Panc1 (cell line): ENCODE measurements around the gene NR1I2. TPM values are rescaled to one million over a fixed set of nuclear protein-coding genes. Genes with fewer than 3 reads are reported as not detected.

Experiments
- ATAC-seq: fragments of 200-7000 bp; cut with Tn5 transposase; 2 replicates; pipeline ENCODE4 v1.9.1; 2020; ENCODE audit warnings: mild to moderate bottlenecking, moderate library complexity
- BruUV-seq: library from RNA; stranded (reverse); fragments of 400-500 nt; replicated peaks from 2 replicates; lab custom pipeline; 2021; lab: Mats Ljungman, UMichigan
- CTCF ChIA-PET: fragments of 300-600 bp; sonication (Branson Sonifier 250); formaldehyde crosslinking; loops from one replicate; lab custom pipeline; 2022; ENCODE audit warnings: antibody characterized with exemption; lab: Charles Lee
- POLR2A ChIA-PET: fragments of 300-600 bp; sonication (Branson Sonifier 250); formaldehyde crosslinking; loops from one replicate; lab custom pipeline; 2022; ENCODE audit warnings: antibody characterized with exemption; lab: Charles Lee
- DNase-seq: peaks from one replicate; pipeline ENCODE4 v3.0.0-alpha.2; 2010; ENCODE audit warnings: low read depth, low spot score
- H3K27ac ChIP-seq: 2 replicates; pipeline ENCODE4 v1.5.1; 2011; ENCODE audit warnings: mild to moderate bottlenecking, low read length, inconsistent platforms
- H3K27me3 ChIP-seq: fragments of 200-500 bp; sonication (Bioruptor generic); 2 replicates; pipeline ENCODE4 v1.6.0; 2014; ENCODE audit warnings: low read length, inconsistent platforms; ENCODE audit not compliant: control insufficient read depth, insufficient read depth
- H3K36me3 ChIP-seq: fragments of 200-500 bp; sonication (Bioruptor generic); 2 replicates; pipeline ENCODE4 v1.5.1; 2014; ENCODE audit warnings: inconsistent platforms, mild to moderate bottlenecking, low read length, moderate library complexity; ENCODE audit not compliant: control insufficient read depth, insufficient read depth
- H3K4me1 ChIP-seq: 2 replicates; pipeline ENCODE4 v1.5.1; 2011; ENCODE audit warnings: inconsistent platforms, mild to moderate bottlenecking, low read length, moderate library complexity; ENCODE audit not compliant: control insufficient read depth, insufficient read depth
- H3K4me3 ChIP-seq, 2 experiments: 2 replicates each; pipeline ENCODE4 v1.5.1; 2011 to 2012; ENCODE audit warnings: low read depth in 2 of 2, low read length in 2 of 2, mild to moderate bottlenecking in 2 of 2, inconsistent platforms in 1 of 2, moderate library complexity in 1 of 2
- H3K9me3 ChIP-seq: fragments of 200-500 bp; sonication (Bioruptor generic); 2 replicates; pipeline ENCODE4 v1.5.1; 2014; ENCODE audit warnings: low read depth, mild to moderate bottlenecking, inconsistent platforms, low read length, moderate library complexity; ENCODE audit not compliant: control insufficient read depth, insufficient read depth
- POLR2AphosphoS5 ChIP-seq: IDR thresholded peaks from 2 replicates; pipeline ENCODE4 v1.6.1; 2012; ENCODE audit warnings: mild to moderate bottlenecking, low read depth, low read length, moderate library complexity
- REST ChIP-seq, 2 experiments: IDR thresholded peaks; 2 replicates each; pipeline ENCODE4 v1.6.1; 2011 to 2012; ENCODE audit warnings: low read depth in 2 of 2, control low read depth in 1 of 2, low read length in 1 of 2, mild to moderate bottlenecking in 1 of 2, moderate library complexity in 1 of 2; ENCODE audit not compliant: insufficient read depth in 1 of 2
- SIN3A ChIP-seq: IDR thresholded peaks from 2 replicates; pipeline ENCODE4 v1.6.1; 2012; ENCODE audit warnings: low read depth, mild to moderate bottlenecking, low read length, moderate library complexity, borderline replicate concordance; ENCODE audit not compliant: insufficient read depth
- TCF7L2 ChIP-seq: IDR thresholded peaks from 2 replicates; pipeline ENCODE4 v1.6.1; 2011; ENCODE audit warnings: mild to moderate bottlenecking, low read depth, low read length, inconsistent platforms
- in situ Hi-C: cut with HindIII; loops from 2 replicates; pipeline ENCODE4 v1.10.0; 2016; ENCODE audit warnings: low sequenced_read_pairs, low pct_unique_long_range_greater_than_20kb
- intact Hi-C: fragments of 100-400 bp; cut with micrococcal nuclease; formaldehyde crosslinking; loops from one replicate; pipeline ENCODE4 v1.10.0; 2022; ENCODE audit not compliant: unreplicated experiment
- total RNA-seq: library from RNA; stranded (reverse); gene quantifications from one replicate; pipeline ENCODE4 v1.2.1, GENCODE V29; 2021; ENCODE audit not compliant: unreplicated experiment
- TF ChIP-seq, protein P1 (sequence below): fragments of 450-650 bp; IDR thresholded peaks from 2 replicates; pipeline ENCODE4 v1.5.1; 2017; ENCODE audit warnings: mild to moderate bottlenecking

The NR1I2 gene
- total RNA-seq, 1 experiment from 2014 or later = not detected

DNA sequence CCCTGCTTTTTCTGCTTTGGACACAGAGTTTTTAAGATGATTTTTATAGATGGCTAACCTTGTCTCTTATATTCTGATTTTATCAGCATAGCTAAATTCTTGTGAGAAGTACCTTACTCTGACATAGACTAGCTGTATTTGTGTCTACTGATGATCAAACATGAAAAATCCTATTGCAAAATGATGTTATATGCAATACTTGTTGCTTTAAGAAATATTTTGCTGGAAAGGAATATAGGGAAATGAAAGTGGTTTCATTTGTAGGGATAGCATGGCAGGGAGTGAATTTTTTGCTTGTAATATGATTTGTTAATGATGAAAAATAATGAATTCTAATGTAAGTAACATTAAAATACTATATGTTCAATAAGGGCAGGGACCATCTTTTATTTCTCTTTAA, 43.2 kb upstream of the NR1I2 start:
- DNase-seq = no peak
- intact Hi-C loops = no loop called here
- POLR2A ChIA-PET = no interaction called here

GRCh38 chr3:119741657-119742590, 40.0 kb upstream of the NR1I2 start:
- DNase-seq (no peak), ATAC-seq (no peak)
- TF ChIP-seq, protein P1, sequence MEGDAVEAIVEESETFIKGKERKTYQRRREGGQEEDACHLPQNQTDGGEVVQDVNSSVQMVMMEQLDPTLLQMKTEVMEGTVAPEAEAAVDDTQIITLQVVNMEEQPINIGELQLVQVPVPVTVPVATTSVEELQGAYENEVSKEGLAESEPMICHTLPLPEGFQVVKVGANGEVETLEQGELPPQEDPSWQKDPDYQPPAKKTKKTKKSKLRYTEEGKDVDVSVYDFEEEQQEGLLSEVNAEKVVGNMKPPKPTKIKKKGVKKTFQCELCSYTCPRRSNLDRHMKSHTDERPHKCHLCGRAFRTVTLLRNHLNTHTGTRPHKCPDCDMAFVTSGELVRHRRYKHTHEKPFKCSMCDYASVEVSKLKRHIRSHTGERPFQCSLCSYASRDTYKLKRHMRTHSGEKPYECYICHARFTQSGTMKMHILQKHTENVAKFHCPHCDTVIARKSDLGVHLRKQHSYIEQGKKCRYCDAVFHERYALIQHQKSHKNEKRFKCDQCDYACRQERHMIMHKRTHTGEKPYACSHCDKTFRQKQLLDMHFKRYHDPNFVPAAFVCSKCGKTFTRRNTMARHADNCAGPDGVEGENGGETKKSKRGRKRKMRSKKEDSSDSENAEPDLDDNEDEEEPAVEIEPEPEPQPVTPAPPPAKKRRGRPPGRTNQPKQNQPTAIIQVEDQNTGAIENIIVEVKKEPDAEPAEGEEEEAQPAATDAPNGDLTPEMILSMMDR = no peak
- TF ChIP-seq REST (IDR thresholded peaks at IDR 0.05; ENCODE audit: insufficient read depth in 1 of 2, low read depth in 2 of 2, low read length in 1 of 2) (no peak), POLR2AphosphoS5 (no peak), TCF7L2 (no peak), SIN3A (no peak)
- intact Hi-C loops = no loop called here
- no peaks in the 10 kb centered on the region for H3K36me3 ChIP-seq
- no peaks in the 10 kb centered on the region for H3K4me1 ChIP-seq
- H3K27me3 ChIP-seq = no peaks in the 10 kb centered on the region; the same call in 1 of the 2 replicates
- ChIA-PET CTCF (no interaction called here), POLR2A (no interaction called here)
- H3K4me3 ChIP-seq = no peak overlapping the region
- in situ Hi-C loops = no loop called here
- no TSS peak for BruUV-seq
- H3K9me3 ChIP-seq = no peaks in the 10 kb centered on the region
- H3K27ac ChIP-seq = no peak overlapping the region

More for the DNA sequence above, 43.2 kb upstream of the NR1I2 start:
- H3K27ac ChIP-seq = no peak overlapping the region
- H3K4me1 ChIP-seq = no peaks in the 10 kb centered on the region
- TF ChIP-seq TCF7L2 (no peak), POLR2AphosphoS5 (no peak), REST (IDR thresholded peaks at IDR 0.05; ENCODE audit: insufficient read depth in 1 of 2, low read depth in 2 of 2, low read length in 1 of 2) (no peak), SIN3A (no peak)
- TF ChIP-seq, protein P1 = no peak
- H3K27me3 ChIP-seq = no peaks in the 10 kb centered on the region; the same call in 1 of the 2 replicates
- CTCF ChIA-PET = no interaction called here
- in situ Hi-C loops = no loop called here
- no peaks in the 10 kb centered on the region for H3K9me3 ChIP-seq
- BruUV-seq = no TSS peak
- no peaks in the 10 kb centered on the region for H3K36me3 ChIP-seq
- H3K4me3 ChIP-seq = no peak overlapping the region
- ATAC-seq = no peak
